LHCN-M2 (cell line): ENCODE data around the gene ARPC5L. TPM values are rescaled to one million over a fixed set of nuclear protein-coding genes. Genes with fewer than 3 reads are reported as not detected.

ENCODE experiments used
- DNase-seq: peaks from one replicate; pipeline ENCODE4 v3.0.0-alpha.2; 2012; ENCODE audit warnings: low read depth
- total RNA-seq: library from RNA; depleted of rRNA; stranded (reverse); fragments of >200 nt; gene quantifications from 2 replicates; pipeline ENCODE4 v1.2.3, GENCODE V29; 2014

Gene ARPC5L
- total RNA-seq, 1 experiment from 2014 or later = 39.0 TPM

DNA sequence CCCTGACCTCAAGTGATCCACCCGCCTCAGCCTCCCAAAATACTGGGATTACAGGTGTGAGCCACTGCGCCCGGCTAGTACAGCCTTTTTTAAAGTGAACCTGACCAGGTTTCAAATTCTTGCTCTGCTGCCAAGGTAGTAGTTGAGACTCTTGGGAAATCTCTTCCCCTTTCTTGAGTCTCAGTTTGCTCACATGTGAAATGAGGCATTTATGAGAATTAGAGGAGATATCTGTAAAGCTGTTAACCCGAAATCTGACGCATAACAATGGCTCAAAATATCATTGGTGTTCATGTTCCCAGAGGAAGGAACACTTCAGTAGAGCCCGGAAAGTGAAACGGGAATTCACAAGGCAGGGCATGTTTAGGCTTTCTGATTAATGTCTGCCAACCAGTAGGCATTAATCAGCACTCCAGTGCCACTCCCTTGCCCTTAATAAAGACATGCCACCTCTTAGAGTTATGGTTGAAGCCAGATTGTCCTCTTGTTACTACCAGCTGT, 1.5 kb downstream of the ARPC5L start:
- no peak for DNase-seq

GRCh38 chr9:124868511-124869465, 6.9 kb downstream of the ARPC5L start:
- peak; percentile 72 for DNase-seq

DNA sequence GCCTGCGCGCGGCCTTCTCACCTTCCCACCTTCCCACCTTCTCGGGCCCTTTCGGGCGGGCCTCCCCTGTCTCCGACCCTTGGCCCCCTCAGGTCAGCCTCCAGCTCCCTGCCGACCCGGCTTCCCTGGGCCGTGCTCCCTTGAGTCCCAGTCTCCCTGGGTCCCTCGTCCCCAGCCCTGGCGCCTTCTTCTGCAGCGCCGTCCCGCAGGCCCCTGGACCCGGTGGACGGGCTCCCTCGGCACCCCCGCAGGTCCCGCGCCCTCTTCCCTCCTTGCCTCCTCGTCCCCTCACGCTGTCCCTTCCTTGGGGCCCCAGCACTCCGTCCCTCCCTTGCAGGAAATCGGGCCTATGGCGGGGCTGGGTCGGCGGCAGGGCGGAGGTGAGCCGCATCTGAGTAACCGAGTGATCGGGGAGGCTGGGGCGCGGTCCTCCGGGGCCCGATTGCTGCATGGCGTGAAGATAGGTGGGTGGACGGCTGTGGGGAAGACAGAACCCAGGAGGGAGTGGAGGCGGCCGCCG, 7.6 kb downstream of the ARPC5L start:
- DNase-seq = peak; percentile 15

DNA sequence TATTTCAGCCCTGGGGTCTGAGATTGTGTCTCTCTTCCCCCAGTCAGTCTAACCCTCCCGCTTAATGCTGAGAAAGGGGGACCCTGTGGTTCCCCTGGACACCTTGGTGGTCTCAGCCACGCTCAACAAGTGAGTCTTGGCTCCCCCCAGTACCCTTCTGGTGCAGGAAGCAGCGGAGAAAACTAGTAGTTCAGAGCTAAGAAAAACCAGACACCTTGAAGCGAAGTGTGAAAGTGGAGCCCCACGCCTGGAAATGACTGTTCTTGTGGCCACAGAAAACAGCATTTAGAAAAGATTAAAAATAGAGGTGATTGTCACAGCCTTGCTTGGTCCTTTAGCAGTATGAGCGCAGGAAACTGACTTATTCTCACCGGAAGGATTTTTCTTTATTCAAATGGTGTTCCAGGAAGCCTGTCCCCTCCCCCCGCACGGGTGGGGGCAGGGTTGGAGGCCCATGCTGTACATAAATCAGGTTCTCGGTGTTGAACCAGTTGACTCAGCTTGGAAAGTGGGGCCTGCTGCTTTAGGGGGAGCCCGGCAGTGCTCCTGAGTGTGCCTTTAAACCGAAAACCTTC, 8.1 kb downstream of the ARPC5L start:
- peak; percentile 49 for DNase-seq

DNA sequence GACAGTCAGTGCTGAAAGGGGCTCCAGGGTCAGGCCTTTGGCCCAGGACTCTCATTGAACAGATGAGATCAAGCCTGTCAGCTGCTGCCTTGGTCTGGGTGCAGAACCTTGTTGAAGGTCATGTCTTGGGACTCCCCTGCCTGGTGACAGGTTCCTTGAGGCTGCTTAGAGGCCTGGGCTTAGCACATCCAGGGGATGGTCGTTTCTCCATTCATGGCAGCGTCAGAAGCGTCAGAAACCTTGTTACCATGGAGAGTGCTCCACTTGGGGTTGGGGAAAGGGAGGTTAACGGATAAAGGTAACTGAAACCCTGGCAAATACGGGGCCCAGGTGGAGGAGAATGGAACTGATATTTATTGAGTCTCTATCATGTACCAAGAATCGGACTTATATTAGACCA, 8.8 kb downstream of the ARPC5L start:
- no peak for DNase-seq

- DNase-seq = no peak
Observed at GRCh38 chr9:124871156-124871561, 9.2 kb downstream of the ARPC5L start.

- no peak for DNase-seq
Observed at GRCh38 chr9:124873664-124874063, 11.7 kb downstream of the ARPC5L start.

- no peak for DNase-seq
Observed at GRCh38 chr9:124875501-124875900, 13.6 kb downstream of the ARPC5L start.

DNA sequence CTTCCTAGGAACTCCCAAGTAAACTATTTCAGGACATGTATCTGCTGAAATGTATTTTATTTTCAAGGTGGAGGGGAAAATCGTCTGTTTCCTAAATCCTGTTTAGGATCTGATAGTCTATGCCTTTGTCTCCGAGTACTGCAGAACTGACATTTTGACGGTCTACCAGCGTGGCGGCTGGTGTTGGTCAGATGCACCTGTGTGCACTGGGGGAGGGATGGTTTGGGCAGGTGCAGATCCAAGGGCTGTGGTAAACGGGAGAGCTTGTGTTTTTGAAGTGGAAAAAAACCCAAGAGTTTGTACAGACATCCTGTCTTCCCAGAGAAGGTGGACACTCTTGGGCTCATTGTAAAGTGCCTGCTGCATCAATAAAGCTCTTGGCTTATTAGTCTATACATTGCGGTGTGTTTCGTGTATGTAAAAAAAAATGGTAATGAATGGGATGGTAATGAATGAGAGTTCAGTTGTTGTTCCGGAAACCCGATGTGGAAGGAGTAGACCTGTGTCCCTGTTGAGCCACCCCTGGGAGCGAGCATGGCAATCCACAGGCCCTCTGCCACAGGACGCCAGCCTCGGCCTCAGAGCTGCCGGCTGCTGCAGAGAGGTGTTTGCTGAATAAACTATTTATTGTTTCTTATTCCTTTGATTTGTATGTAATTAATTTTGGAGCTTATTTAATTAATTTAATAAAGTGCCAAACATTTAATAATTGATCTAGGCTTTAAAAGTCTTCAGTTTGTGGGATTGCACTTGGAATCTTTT, 15.3 kb downstream of the ARPC5L start:
- no peak for DNase-seq

DNA sequence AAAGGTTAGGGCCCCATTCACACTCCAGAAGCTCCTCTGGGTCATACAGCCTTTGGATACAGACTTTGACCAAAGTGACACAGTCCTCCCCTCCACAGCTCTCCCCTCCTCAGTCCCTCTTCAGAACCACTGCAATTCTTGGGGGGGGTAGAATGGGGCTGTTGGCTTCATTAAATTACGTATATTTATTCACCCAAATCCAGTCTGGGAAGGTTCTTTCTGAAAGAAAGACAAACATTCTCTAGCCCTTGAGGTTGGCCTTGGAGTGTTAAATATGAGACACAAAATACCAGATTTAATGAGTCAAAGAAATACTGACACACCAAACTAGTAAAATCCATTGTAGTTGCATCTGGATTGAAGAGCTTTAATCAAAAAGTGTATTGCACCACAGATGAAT, 16.1 kb downstream of the ARPC5L start:
- no peak for DNase-seq

- no peak for DNase-seq
Observed at GRCh38 chr9:124878518-124878917, 16.6 kb downstream of the ARPC5L start.

DNA sequence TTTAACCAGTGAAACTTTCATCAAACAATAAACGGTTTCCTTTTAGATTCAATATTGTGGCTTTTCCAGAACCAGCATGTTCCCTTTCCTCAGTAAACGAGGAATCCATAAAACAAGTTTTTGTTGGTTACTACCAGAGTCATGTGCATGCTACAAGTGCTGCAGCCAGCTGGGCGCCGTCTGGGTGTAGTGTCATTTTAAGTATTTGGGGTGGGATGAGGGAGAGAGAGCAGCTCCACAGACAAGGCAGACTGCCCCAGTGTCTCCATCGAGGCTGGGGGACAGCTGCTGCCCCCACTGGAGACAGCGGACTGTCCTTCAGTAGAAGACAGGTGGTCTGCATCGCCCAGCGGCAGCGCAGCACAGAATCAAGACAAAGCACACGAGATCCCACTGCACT, 17.3 kb downstream of the ARPC5L start:
- no peak for DNase-seq

- no peak for DNase-seq
Observed at GRCh38 chr9:124880501-124880900, 18.6 kb downstream of the ARPC5L start.

DNA sequence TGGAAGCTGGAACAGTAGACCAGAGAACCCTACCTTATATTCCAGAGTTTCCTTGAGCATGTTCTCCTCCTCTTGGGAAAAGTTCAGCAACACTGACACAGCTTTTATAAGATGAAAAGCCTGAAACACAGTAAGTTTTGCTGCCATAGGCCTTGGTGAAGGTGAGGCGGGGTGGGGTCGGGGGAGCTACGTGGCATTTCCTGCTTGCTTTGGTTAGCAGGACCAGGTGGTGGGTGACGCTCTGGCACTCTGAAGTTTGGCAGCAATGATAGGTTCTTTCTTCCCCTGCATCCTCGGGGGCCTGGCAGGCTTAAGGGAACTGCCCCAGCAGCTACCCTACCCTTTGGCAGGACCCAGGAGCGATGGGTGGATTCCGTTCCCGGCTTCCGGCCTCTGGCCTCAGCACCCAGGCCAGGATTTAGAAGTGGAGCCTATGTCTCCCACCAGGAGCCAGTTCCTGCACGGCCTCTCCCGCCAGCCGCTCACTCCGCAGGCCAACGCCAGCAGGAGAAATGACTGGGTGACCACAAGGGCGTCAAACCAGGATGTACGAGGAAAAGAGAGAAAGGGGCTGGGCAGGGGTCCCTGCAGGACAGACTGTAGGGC, 19.3 kb downstream of the ARPC5L start:
- no peak for DNase-seq

DNA sequence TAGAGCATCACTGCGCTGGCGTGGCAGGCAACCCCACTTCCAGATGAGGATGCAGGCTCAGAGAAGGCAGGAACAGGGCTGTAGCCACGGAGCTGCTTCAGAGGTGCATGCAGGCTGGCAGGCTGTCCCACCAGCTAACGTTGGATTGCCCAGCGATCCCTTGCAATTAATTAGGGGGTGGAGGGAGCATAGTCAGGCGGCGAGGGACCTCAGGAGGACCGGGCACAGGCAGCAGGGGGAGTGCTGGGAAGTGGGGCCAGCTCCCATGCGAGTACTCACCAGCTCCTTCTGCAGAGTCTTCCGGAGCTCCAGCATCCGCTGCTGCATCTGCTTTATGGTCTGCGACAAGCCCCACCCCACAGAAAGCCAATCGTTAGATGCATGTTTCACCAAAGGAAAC, 20.3 kb downstream of the ARPC5L start:
- DNase-seq = no peak

DNA sequence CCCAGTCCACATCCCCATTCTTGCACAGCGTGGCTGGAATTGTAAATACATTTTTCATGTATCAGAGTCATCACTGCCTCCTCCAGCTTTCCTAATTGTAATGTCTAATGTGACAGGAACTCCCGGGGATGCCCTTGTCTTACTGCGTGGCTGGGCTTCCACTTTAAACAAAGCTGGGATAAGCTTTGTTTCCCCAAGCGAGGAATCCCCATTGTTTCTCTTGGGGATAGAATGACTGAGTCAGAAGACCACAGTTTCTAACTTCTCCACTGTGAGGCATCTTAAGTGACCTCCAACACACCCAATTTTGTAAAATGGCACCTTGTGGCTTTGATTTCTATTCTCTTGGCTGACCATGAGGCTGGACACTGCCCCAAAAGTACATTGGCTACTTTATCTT, 22.4 kb downstream of the ARPC5L start:
- DNase-seq = peak; percentile 55

DNA sequence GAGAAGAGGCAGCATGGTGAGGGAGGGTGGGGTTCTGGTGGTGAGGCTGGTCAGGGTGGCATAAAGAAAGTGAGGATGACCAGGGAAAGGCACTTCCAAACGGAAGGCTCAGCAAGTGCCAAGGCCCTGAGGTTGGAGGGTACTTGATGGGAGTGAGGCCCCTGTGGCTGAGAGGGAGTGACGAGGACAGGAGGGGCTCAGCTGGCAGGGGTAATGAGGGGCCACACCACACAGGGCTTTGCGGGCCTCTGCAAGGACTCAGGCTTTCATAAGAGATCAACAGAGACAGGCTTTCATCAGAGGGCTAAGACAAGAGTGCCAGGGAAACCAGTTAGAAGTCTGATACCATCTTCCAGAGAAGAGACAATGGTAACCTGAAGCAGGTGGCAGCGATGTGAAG, 23.6 kb downstream of the ARPC5L start:
- no peak for DNase-seq

- no peak for DNase-seq
Observed at GRCh38 chr9:124886461-124886860, 24.5 kb downstream of the ARPC5L start.

GRCh38 chr9:124886866-124887492, 25.0 kb downstream of the ARPC5L start:
- no peak for DNase-seq

- no peak for DNase-seq
Observed at GRCh38 chr9:124887832-124888231, 25.9 kb downstream of the ARPC5L start.

GRCh38 chr9:124889006-124889405, 27.1 kb downstream of the ARPC5L start:
- no peak for DNase-seq
